KMS-11 (cell line): ENCODE results near the gene TWNK.

Experiments
- H2AFZ ChIP-seq: fragments of 200-600 bp; sonication (generic); 2 replicates; pipeline ENCODE4 v1.6.1; 2016; ENCODE audit warnings: antibody characterized with exemption, mixed run types, low read depth
- H3K27ac ChIP-seq: fragments of 200-600 bp; sonication (generic); 2 replicates; pipeline ENCODE4 v1.6.1; 2016; ENCODE audit warnings: mild to moderate bottlenecking, mixed run types
- H3K27me3 ChIP-seq: fragments of 200-600 bp; sonication (generic); 2 replicates; pipeline ENCODE4 v1.6.1; 2017; ENCODE audit warnings: mild to moderate bottlenecking, low read depth, mixed run types, moderate library complexity; ENCODE audit not compliant: insufficient read depth
- H3K36me3 ChIP-seq: fragments of 200-600 bp; sonication (generic); 2 replicates; pipeline ENCODE4 v1.6.1; 2017; ENCODE audit warnings: mild to moderate bottlenecking, mixed run types; ENCODE audit not compliant: insufficient read depth
- H3K4me1 ChIP-seq: fragments of 200-600 bp; sonication (generic); 2 replicates; pipeline ENCODE4 v1.6.1; 2016; ENCODE audit warnings: mild to moderate bottlenecking, low read depth, mixed run types; ENCODE audit not compliant: poor library complexity, severe bottlenecking
- H3K4me2 ChIP-seq: fragments of 200-600 bp; sonication (generic); 2 replicates; pipeline ENCODE4 v1.7.0; 2016; ENCODE audit warnings: mild to moderate bottlenecking, mixed run types
- H3K4me3 ChIP-seq: fragments of 200-600 bp; sonication (generic); IDR thresholded peaks from 2 replicates; pipeline ENCODE4 v1.6.1; 2017; ENCODE audit warnings: low read depth, low read length, mixed read lengths; ENCODE audit not compliant: insufficient read depth
- H3K79me2 ChIP-seq: fragments of 200-600 bp; sonication (generic); 2 replicates; pipeline ENCODE4 v1.6.1; 2016; ENCODE audit warnings: low read depth, mixed run types; ENCODE audit not compliant: insufficient read depth
- H3K9ac ChIP-seq: fragments of 200-600 bp; sonication (generic); 2 replicates; pipeline ENCODE4 v1.6.1; 2016; ENCODE audit warnings: mild to moderate bottlenecking, mixed run types
- H4K20me1 ChIP-seq: fragments of 200-600 bp; sonication (generic); 2 replicates; pipeline ENCODE4 v1.6.1; 2016; ENCODE audit warnings: mild to moderate bottlenecking, mixed run types; ENCODE audit not compliant: insufficient read depth
- CTCF ChIP-seq: fragments of 200-600 bp; sonication (generic); conservative IDR thresholded peaks from 2 replicates; pipeline ENCODE4 v1.6.1; 2017; ENCODE audit warnings: low read depth, mild to moderate bottlenecking, antibody characterized with exemption, low read length, moderate library complexity, mixed read lengths

Gene TWNK

DNA sequence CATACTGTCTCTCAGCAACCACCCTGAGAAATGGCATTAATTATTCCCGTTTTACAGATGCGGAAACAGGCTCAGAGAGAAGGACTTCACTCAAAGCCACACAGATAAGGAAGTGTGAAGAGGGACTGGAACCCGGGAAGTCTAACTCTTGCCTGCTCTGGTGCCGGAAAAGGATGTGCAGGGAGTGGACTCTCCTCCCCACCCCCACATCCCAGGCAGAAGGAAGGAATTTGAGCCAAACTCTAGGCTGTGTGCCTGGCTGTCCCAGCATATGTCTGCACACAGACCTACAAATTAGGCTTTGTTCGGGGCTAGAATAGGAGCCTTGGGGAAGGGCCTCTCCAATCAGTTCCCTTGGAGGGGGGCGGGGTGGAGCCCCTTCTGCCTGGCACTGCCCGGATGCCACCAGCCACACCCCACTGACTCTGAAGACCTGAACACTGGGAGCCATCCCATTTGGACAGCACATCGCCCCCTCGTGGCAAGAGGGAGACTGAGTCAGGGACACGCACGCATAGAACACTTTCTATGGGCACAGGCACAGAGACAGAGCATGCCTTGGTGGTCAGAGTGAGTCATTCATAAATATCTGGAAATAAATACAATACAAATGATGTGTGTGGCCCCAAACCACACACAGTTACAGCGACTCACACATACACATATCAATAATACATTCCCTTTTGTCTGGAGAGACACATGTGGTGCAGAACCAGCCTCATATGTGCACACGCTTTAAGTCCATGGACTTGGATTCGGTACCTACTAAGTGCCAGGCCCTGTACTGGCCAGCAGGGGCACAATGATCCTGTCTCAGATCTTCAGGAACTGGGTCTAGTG lies 25.4 kb downstream of the TWNK start:
- Histone ChIP-seq H3K4me1 (peaks cover 15% of the 10 kb centered on the region), H3K4me2 (peak overlapping the region; percentile 15; the same call in 1 of the 2 replicates)
- peak; percentile 89 for TF ChIP-seq CTCF

GRCh38 chr10:101013365-101013825 lies 26.1 kb downstream of the TWNK start:
- H3K27me3 ChIP-seq: peaks cover 7% of the 10 kb centered on the region; the same call in 1 of the 2 replicates
- peak overlapping the region; percentile 27; the same call in 1 of the 2 replicates for H2AFZ ChIP-seq
- peaks cover 15% of the 10 kb centered on the region for H3K4me1 ChIP-seq
- H3K4me2 ChIP-seq: peak overlapping the region; percentile 15; the same call in 1 of the 2 replicates
- no peak overlapping the region for H3K4me3 ChIP-seq
- TF ChIP-seq CTCF: peak; percentile 27; the same call in 1 of the 2 replicates
- H3K27ac ChIP-seq: no peak overlapping the region
- no peaks in the 10 kb centered on the region for H3K79me2 ChIP-seq
- H3K9ac ChIP-seq: no peak overlapping the region
- no peaks in the 10 kb centered on the region for H3K36me3 ChIP-seq
- no peaks in the 10 kb centered on the region for H4K20me1 ChIP-seq

More for the DNA sequence above, 25.4 kb downstream of the TWNK start:
- Histone ChIP-seq H3K9ac (no peak overlapping the region), H3K36me3 (no peaks in the 10 kb centered on the region), H3K27ac (no peak overlapping the region), H3K79me2 (no peaks in the 10 kb centered on the region), H2AFZ (peak overlapping the region; percentile 27; the same call in 1 of the 2 replicates), H3K4me3 (no peak overlapping the region), H4K20me1 (no peaks in the 10 kb centered on the region), H3K27me3 (peaks cover 7% of the 10 kb centered on the region; the same call in 1 of the 2 replicates)

- no peak overlapping the region for H2AFZ ChIP-seq
- peak; percentile 73 for TF ChIP-seq CTCF
- no peak overlapping the region for H3K9ac ChIP-seq
- no peaks in the 10 kb centered on the region for H3K36me3 ChIP-seq
- H3K4me3 ChIP-seq: no peak overlapping the region
- H3K4me1 ChIP-seq: peaks cover 15% of the 10 kb centered on the region
- peaks cover 9% of the 10 kb centered on the region; the same call in 1 of the 2 replicates for H3K27me3 ChIP-seq
- no peak overlapping the region for H3K4me2 ChIP-seq
- no peak overlapping the region for H3K27ac ChIP-seq
- no peaks in the 10 kb centered on the region for H4K20me1 ChIP-seq
- H3K79me2 ChIP-seq: no peaks in the 10 kb centered on the region
These were observed 27.0 kb downstream of the TWNK start for GRCh38 chr10:101014230-101014884.

GRCh38 chr10:101014966-101015581 lies 27.7 kb downstream of the TWNK start:
- no peak overlapping the region for H3K27ac ChIP-seq
- no peaks in the 10 kb centered on the region for H4K20me1 ChIP-seq
- no peak overlapping the region for H2AFZ ChIP-seq
- H3K4me2 ChIP-seq: no peak overlapping the region
- H3K27me3 ChIP-seq: peaks cover 11% of the 10 kb centered on the region; the same call in 1 of the 2 replicates
- H3K4me3 ChIP-seq: no peak overlapping the region
- no peaks in the 10 kb centered on the region for H3K79me2 ChIP-seq
- H3K36me3 ChIP-seq: no peaks in the 10 kb centered on the region
- H3K9ac ChIP-seq: no peak overlapping the region
- TF ChIP-seq CTCF: no peak
- peaks cover 15% of the 10 kb centered on the region for H3K4me1 ChIP-seq
